H9 (cell line): ENCODE measurements around the gene DUSP5. TPM values are rescaled to one million over a fixed set of nuclear protein-coding genes. Genes with fewer than 3 reads are reported as not detected.

ENCODE experiments used
- DNase-seq: peaks from one replicate; pipeline ENCODE4 v3.0.0-alpha.2; 2017
- H2AFZ ChIP-seq: one replicate; pipeline ENCODE4 v1.6.1; 2013; ENCODE audit warnings: mild to moderate bottlenecking, low read length, control low read depth, moderate library complexity
- H2AK5ac ChIP-seq: 2 replicates; pipeline ENCODE4 v1.6.1; 2013; ENCODE audit warnings: low read length, control low read depth, mixed read lengths; ENCODE audit not compliant: insufficient read length
- H2BK120ac ChIP-seq: one replicate; pipeline ENCODE4 v1.6.1; 2013; ENCODE audit warnings: low read depth, mild to moderate bottlenecking, low read length, control low read depth, inconsistent platforms; ENCODE audit not compliant: poor library complexity, severe bottlenecking
- H2BK12ac ChIP-seq: 2 replicates; pipeline ENCODE4 v1.6.1; 2013; ENCODE audit warnings: low read length, control low read depth, mixed read lengths, low read depth; ENCODE audit not compliant: insufficient read length
- H2BK15ac ChIP-seq: 2 replicates; pipeline ENCODE4 v1.6.1; 2013; ENCODE audit warnings: low read depth, low read length, control low read depth
- H2BK20ac ChIP-seq: one replicate; pipeline ENCODE4 v1.6.1; 2013; ENCODE audit warnings: low read depth, mild to moderate bottlenecking, low read length, control low read depth, inconsistent platforms; ENCODE audit not compliant: poor library complexity, severe bottlenecking
- H2BK5ac ChIP-seq: 2 replicates; pipeline ENCODE4 v1.6.1; 2013; ENCODE audit warnings: low read length, control low read depth, mixed read lengths; ENCODE audit not compliant: insufficient read length
- H3K14ac ChIP-seq: 2 replicates; pipeline ENCODE4 v1.6.1; 2013; ENCODE audit warnings: low read length, control low read depth; ENCODE audit not compliant: insufficient read depth
- H3K18ac ChIP-seq: 2 replicates; pipeline ENCODE4 v1.6.1; 2013; ENCODE audit warnings: low read depth, mild to moderate bottlenecking, mixed read lengths, low read length, control low read depth; ENCODE audit not compliant: insufficient read length
- H3K23ac ChIP-seq: 2 replicates; pipeline ENCODE4 v1.6.1; 2013; ENCODE audit warnings: low read length, control low read depth, mixed read lengths, low read depth; ENCODE audit not compliant: insufficient read length
- H3K23me2 ChIP-seq: 2 replicates; pipeline ENCODE4 v1.6.1; 2013; ENCODE audit warnings: low read depth, mild to moderate bottlenecking, mixed read lengths, low read length, control low read depth; ENCODE audit not compliant: insufficient read length, poor library complexity, severe bottlenecking
- H3K27ac ChIP-seq: 2 replicates; pipeline ENCODE4 v1.5.1; 2013; ENCODE audit warnings: low read length, control low read depth, mixed read lengths, low read depth; ENCODE audit not compliant: insufficient read length
- H3K27me3 ChIP-seq: 2 replicates; pipeline ENCODE4 v1.6.1; 2013; ENCODE audit warnings: low read length, control low read depth, inconsistent platforms; ENCODE audit not compliant: insufficient read depth
- H3K4ac ChIP-seq: 2 replicates; pipeline ENCODE4 v1.6.1; 2013; ENCODE audit warnings: low read depth, mild to moderate bottlenecking, control low read depth, inconsistent platforms, low read length, moderate library complexity
- H3K4me1 ChIP-seq: 2 replicates; pipeline ENCODE4 v1.6.1; 2013; ENCODE audit warnings: low read length, control low read depth, inconsistent platforms; ENCODE audit not compliant: insufficient read depth
- H3K4me2 ChIP-seq: 2 replicates; pipeline ENCODE4 v1.6.1; 2013; ENCODE audit warnings: low read length, control low read depth, mixed read lengths; ENCODE audit not compliant: insufficient read length, insufficient read depth
- H3K56ac ChIP-seq: 2 replicates; pipeline ENCODE4 v1.6.1; 2013; ENCODE audit warnings: low read depth, mild to moderate bottlenecking, mixed read lengths, low read length, control low read depth; ENCODE audit not compliant: insufficient read length
- H3K79me1 ChIP-seq: 2 replicates; pipeline ENCODE4 v1.6.1; 2013; ENCODE audit warnings: low read depth, mild to moderate bottlenecking, moderate library complexity, low read length, control low read depth, inconsistent platforms; ENCODE audit not compliant: insufficient read depth, poor library complexity, severe bottlenecking
- H3K79me2 ChIP-seq: 2 replicates; pipeline ENCODE4 v1.6.1; 2013; ENCODE audit warnings: low read length, control low read depth, inconsistent platforms; ENCODE audit not compliant: insufficient read depth
- H3K9ac ChIP-seq: 2 replicates; pipeline ENCODE4 v1.6.1; 2013; ENCODE audit warnings: low read length, control low read depth, mixed read lengths; ENCODE audit not compliant: insufficient read length; ENCODE audit errors: extremely low read depth
- H3K9me3 ChIP-seq: one replicate; pipeline ENCODE4 v1.6.1; 2013; ENCODE audit warnings: low read depth, low read length, inconsistent platforms; ENCODE audit not compliant: control insufficient read depth
- H3T11ph ChIP-seq: one replicate; pipeline ENCODE4 v1.6.1; 2013; ENCODE audit warnings: mild to moderate bottlenecking, low read length, control low read depth, inconsistent platforms
- H4K20me1 ChIP-seq: one replicate; pipeline ENCODE4 v1.6.1; 2013; ENCODE audit not compliant: control insufficient read depth, insufficient read length, insufficient read depth
- H4K5ac ChIP-seq: 2 replicates; pipeline ENCODE4 v1.6.1; 2013; ENCODE audit warnings: low read depth, mild to moderate bottlenecking, mixed read lengths, low read length, control low read depth; ENCODE audit not compliant: insufficient read length
- H4K8ac ChIP-seq: replicated peaks from 2 replicates; pipeline ENCODE4 v1.6.1; 2013; ENCODE audit warnings: low read length, control low read depth, mixed read lengths, low read depth; ENCODE audit not compliant: insufficient read length
- H4K91ac ChIP-seq: 2 replicates; pipeline ENCODE4 v1.6.1; 2013; ENCODE audit warnings: low read depth, mild to moderate bottlenecking, moderate library complexity, mixed read lengths, low read length, control low read depth; ENCODE audit not compliant: insufficient read length
- H3K27ac Mint-ChIP-seq, 3 experiments: 2 replicates in 2 of 3; 3 replicates in 1 of 3; pipeline ENCODE4 v1.8.0; 2020 to 2021; ENCODE audit warnings: mixed read lengths in 3 of 3, mild to moderate bottlenecking in 1 of 3, moderate library complexity in 1 of 3
- H3K27me3 Mint-ChIP-seq: 2 replicates; pipeline ENCODE4 v1.8.0; 2021; ENCODE audit warnings: low read depth, mild to moderate bottlenecking, moderate library complexity, mixed read lengths
- H3K36me3 Mint-ChIP-seq, 3 experiments: 2 replicates in 2 of 3; 3 replicates in 1 of 3; pipeline ENCODE4 v1.8.0; 2020 to 2021; ENCODE audit warnings: low read depth in 3 of 3, mixed read lengths in 3 of 3; ENCODE audit not compliant: insufficient read depth in 1 of 3
- H3K4me1 Mint-ChIP-seq, 2 experiments: 2 replicates each; pipeline ENCODE4 v1.8.0; 2020; ENCODE audit warnings: mixed read lengths in 2 of 2
- H3K4me3 Mint-ChIP-seq, 2 experiments: 2 replicates in 1 of 2; 3 replicates in 1 of 2; pipeline ENCODE4 v1.8.0; 2020 to 2021; ENCODE audit warnings: mild to moderate bottlenecking in 2 of 2, mixed read lengths in 2 of 2, moderate library complexity in 1 of 2
- H3K9me3 Mint-ChIP-seq, 2 experiments: 2 replicates in 1 of 2; 3 replicates in 1 of 2; pipeline ENCODE4 v1.8.0; 2020; ENCODE audit warnings: mild to moderate bottlenecking in 2 of 2, mixed read lengths in 2 of 2, moderate library complexity in 1 of 2
- WGBS: extraction: QIAGEN DNeasy Blood & Tissue Kit; methylation state at CpG from one replicate; pipeline ENCODE4 v1.1.7; 2013; ENCODE audit warnings: missing lambda C conversion rate, low lambda C conversion rate, mixed read lengths; ENCODE audit not compliant: insufficient read length; ENCODE audit errors: extremely low coverage; 5-methylcytosine and 5-hydroxymethylcytosine counted together
- long read RNA-seq: library from polyadenylated mRNA; unstranded; transcript quantifications from one replicate; pipeline ENCODE4 v2.0.0, GENCODE V29; 2020
- total RNA-seq: library from RNA; stranded (reverse); gene quantifications from 2 replicates; pipeline ENCODE4 v1.2.1, GENCODE V29; 2021
- TF ChIP-seq, protein P1 (sequence below): fragments of 200-600 bp; sonication (generic); conservative IDR thresholded peaks from 3 replicates; pipeline ENCODE4 v1.8.0; 2021; ENCODE audit warnings: antibody characterized with exemption, mild to moderate bottlenecking

Gene DUSP5, protein sequence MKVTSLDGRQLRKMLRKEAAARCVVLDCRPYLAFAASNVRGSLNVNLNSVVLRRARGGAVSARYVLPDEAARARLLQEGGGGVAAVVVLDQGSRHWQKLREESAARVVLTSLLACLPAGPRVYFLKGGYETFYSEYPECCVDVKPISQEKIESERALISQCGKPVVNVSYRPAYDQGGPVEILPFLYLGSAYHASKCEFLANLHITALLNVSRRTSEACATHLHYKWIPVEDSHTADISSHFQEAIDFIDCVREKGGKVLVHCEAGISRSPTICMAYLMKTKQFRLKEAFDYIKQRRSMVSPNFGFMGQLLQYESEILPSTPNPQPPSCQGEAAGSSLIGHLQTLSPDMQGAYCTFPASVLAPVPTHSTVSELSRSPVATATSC
- 29.3 and 29.4 TPM in 2 replicates for total RNA-seq
- long read RNA-seq, partial matches to known transcripts: 6 of 11 reads
- long read RNA-seq, other reads (novel, unspliced or antisense): 3 of 11 reads

DNA sequence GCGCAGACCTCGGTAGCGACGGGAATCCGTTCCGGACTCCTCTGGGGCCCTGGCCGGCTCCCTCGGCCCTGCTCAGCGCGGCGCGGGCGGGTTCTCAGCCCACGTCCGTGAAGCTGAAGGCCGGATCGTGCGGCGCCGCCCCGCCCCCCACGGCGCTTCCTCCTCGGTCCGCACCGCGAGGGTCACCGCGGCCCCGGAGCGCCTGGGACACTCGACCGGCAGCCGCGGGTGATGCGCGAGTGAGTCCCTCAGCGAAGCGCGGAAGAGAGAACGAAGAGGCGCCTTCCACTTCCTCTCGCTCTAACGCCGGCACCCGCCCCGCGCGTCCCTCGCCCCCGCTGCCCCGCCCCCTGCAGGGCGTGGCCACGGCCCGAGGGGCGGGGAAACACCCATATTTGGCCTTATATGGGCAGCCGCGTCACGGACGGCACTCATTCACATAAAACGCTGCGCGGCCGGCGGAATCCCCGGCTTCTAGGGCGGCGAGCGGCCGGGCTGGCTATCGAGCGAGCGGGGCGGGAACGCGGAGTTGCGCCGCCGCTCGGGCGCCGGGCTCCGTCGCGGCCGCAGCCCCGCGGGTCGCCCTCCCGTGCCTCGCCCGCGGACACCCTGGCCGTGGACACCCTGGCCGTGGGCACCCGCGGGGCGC, at the start of gene DUSP5:
TSS of gene DUSP5 (plus strand) at position 470 of the 649 bp plus-strand sequence. CDS start 215 bp downstream, outside the sequence.
- peaks cover 0 to 6% (median 5%) of the 10 kb centered on the region in 3 experiments; a peak in 3 of 7 replicates for H3K36me3 Mint-ChIP-seq
- H3K9ac ChIP-seq: peak within 1 kb of the TSS; percentile 25
- peak within 1 kb of the TSS; percentile 89 for H3K14ac ChIP-seq
- no peak within 1 kb of the TSS for H3K4ac ChIP-seq
- peaks cover 25% of the 10 kb centered on the region for H3K23me2 ChIP-seq
- no peak within 1 kb of the TSS for H4K91ac ChIP-seq
- peak within 1 kb of the TSS in 1 of 3 experiments; percentile 42; a peak in 2 of 7 replicates for H3K27ac Mint-ChIP-seq
- no peak within 1 kb of the TSS for H3K27ac ChIP-seq
- H3T11ph ChIP-seq: no peak within 1 kb of the TSS
- H3K27me3 ChIP-seq: no peaks in the 10 kb centered on the region; the same call in 1 of the 2 replicates
- H3K9me3 Mint-ChIP-seq: peaks cover 0 to 2% of the 10 kb centered on the region in 2 experiments; a peak in 3 of 5 replicates
- DNase-seq: peak; percentile 90
- H3K4me2 ChIP-seq: peak within 1 kb of the TSS; percentile 69
- H2BK20ac ChIP-seq: no peak within 1 kb of the TSS
- H2BK15ac ChIP-seq: no peak within 1 kb of the TSS
- no peak within 1 kb of the TSS for H3K56ac ChIP-seq
- H3K27me3 Mint-ChIP-seq: peaks cover 38% of the 10 kb centered on the region
- H2BK12ac ChIP-seq: no peak within 1 kb of the TSS
- no peak within 1 kb of the TSS for H2AK5ac ChIP-seq
- H3K4me3 Mint-ChIP-seq: peak within 1 kb of the TSS; percentile 80 to 95
- TF ChIP-seq, protein P1, sequence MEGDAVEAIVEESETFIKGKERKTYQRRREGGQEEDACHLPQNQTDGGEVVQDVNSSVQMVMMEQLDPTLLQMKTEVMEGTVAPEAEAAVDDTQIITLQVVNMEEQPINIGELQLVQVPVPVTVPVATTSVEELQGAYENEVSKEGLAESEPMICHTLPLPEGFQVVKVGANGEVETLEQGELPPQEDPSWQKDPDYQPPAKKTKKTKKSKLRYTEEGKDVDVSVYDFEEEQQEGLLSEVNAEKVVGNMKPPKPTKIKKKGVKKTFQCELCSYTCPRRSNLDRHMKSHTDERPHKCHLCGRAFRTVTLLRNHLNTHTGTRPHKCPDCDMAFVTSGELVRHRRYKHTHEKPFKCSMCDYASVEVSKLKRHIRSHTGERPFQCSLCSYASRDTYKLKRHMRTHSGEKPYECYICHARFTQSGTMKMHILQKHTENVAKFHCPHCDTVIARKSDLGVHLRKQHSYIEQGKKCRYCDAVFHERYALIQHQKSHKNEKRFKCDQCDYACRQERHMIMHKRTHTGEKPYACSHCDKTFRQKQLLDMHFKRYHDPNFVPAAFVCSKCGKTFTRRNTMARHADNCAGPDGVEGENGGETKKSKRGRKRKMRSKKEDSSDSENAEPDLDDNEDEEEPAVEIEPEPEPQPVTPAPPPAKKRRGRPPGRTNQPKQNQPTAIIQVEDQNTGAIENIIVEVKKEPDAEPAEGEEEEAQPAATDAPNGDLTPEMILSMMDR: no peak
- H2AFZ ChIP-seq: no peak within 1 kb of the TSS
- H2BK5ac ChIP-seq: no peak within 1 kb of the TSS
- no peak within 1 kb of the TSS for H3K23ac ChIP-seq
- no peak within 1 kb of the TSS for H2BK120ac ChIP-seq
- peaks cover 59 to 63% of the 10 kb centered on the region in 2 experiments for H3K4me1 Mint-ChIP-seq
- peaks cover 16% of the 10 kb centered on the region; the same call in 1 of the 2 replicates for H3K79me2 ChIP-seq
- no peaks in the 10 kb centered on the region for H3K79me1 ChIP-seq
- WGBS: no CpG with 5 or more reads among the region's 98 CpGs
- H4K20me1 ChIP-seq: peaks cover 4% of the 10 kb centered on the region
- peaks cover 12% of the 10 kb centered on the region for H3K4me1 ChIP-seq
- H4K5ac ChIP-seq: no peak within 1 kb of the TSS
- no peaks in the 10 kb centered on the region for H3K9me3 ChIP-seq
- no peak within 1 kb of the TSS for H4K8ac ChIP-seq
- peak within 1 kb of the TSS; percentile 87 for H3K18ac ChIP-seq
